ENCODE results near the gene SYNPO. TPM values are rescaled to one million over a fixed set of nuclear protein-coding genes. Genes with fewer than 3 reads are reported as not detected.

Gene SYNPO
- total RNA-seq, 1 donor from 2014 or later, result 195 TPM

DNA sequence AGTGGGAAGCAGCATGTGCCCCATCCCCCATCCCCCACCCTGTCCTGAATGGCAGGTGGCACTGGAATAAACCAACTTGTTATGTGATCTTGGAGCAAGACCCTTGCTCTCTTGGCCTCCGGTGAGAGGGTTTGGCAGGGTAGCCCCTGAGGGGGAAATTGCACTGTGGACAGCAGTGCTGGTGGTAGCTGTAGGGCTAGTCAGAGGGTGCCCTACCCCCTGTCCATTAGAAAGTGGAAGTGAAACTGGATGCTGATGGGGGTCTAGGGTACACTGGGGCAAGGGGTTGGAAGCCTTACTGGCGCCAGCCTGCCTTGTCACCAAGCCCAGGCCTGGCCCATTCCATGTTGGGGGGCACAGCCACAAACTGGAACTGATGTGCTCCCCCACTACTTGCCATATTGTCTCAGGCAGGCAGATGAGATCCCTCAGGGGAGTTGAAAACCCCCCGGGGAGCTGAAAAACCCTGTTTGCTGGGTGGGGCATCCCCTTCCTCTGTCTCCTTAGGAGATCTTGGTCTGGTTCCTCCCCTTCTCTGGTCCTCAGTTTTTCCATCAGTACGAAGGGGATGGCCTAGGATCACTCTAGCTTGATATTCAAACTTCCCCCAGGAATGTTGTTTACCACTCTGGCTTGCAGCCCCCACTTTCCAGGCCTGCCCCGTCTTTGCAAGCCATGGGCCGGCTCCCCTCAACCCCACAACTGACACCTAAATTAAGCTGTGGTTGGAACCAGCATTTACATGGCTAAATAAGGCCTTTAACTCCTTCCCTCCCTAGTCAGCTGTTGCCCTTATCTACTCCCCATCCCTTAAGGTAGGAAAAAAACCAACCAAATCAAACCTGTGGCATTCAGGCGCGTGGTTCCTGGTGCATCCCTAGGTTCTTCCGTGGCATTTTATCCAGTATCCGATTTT is 14.4 kb upstream of the SYNPO start:
- peak overlapping the region; percentile 69 for H3K4me3 Mint-ChIP-seq (ENCODE audit: unreplicated experiment)
- H3K4me1 Mint-ChIP-seq (ENCODE audit: low read depth), result peaks cover 85% of the 10 kb centered on the region
- TF ChIP-seq, protein P1, sequence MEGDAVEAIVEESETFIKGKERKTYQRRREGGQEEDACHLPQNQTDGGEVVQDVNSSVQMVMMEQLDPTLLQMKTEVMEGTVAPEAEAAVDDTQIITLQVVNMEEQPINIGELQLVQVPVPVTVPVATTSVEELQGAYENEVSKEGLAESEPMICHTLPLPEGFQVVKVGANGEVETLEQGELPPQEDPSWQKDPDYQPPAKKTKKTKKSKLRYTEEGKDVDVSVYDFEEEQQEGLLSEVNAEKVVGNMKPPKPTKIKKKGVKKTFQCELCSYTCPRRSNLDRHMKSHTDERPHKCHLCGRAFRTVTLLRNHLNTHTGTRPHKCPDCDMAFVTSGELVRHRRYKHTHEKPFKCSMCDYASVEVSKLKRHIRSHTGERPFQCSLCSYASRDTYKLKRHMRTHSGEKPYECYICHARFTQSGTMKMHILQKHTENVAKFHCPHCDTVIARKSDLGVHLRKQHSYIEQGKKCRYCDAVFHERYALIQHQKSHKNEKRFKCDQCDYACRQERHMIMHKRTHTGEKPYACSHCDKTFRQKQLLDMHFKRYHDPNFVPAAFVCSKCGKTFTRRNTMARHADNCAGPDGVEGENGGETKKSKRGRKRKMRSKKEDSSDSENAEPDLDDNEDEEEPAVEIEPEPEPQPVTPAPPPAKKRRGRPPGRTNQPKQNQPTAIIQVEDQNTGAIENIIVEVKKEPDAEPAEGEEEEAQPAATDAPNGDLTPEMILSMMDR (IDR thresholded peaks at IDR 0.05), result no peak
- no peak for DNase-seq (ENCODE audit: low spot score)
- H3K27me3 Mint-ChIP-seq (ENCODE audit: low read depth), result no peaks in the 10 kb centered on the region
- peaks cover 10% of the 10 kb centered on the region for H3K36me3 Mint-ChIP-seq (ENCODE audit: low read depth)
- no peaks in the 10 kb centered on the region for H3K9me3 Mint-ChIP-seq (ENCODE audit: low read depth)
- no peak overlapping the region for H3K27ac Mint-ChIP-seq (ENCODE audit: unreplicated experiment)

DNA sequence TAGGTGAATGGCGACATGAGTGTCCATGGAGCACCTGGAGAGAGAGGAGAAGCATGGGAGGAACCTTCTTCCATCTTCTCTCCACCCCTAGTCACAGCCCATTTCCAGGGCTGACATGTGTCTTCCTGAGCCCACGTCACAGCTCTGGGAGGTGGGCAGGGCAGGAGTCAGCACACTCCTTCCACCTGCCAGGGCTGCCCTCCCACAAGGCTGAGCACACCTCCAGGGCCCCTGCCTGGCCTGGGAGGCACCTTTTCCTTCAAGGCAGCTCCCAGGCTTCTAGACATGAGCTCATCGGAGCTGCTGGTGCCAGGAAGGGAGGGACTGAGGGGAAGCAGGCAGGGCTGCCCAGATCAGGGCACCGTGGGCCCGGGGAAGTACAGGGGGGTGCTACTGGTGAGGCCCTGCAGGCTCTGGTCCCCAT is 13.6 kb upstream of the SYNPO start:
- no peak for DNase-seq (ENCODE audit: low spot score)
- Mint-ChIP-seq H3K27me3 (ENCODE audit: low read depth) (no peaks in the 10 kb centered on the region), H3K9me3 (ENCODE audit: low read depth) (no peaks in the 10 kb centered on the region), H3K27ac (ENCODE audit: unreplicated experiment) (peak overlapping the region; percentile 49), H3K4me1 (ENCODE audit: low read depth) (peaks cover 88% of the 10 kb centered on the region), H3K4me3 (ENCODE audit: unreplicated experiment) (peak overlapping the region; percentile 69), H3K36me3 (ENCODE audit: low read depth) (peaks cover 11% of the 10 kb centered on the region)
- TF ChIP-seq, protein P1 (IDR thresholded peaks at IDR 0.05), result no peak

DNA sequence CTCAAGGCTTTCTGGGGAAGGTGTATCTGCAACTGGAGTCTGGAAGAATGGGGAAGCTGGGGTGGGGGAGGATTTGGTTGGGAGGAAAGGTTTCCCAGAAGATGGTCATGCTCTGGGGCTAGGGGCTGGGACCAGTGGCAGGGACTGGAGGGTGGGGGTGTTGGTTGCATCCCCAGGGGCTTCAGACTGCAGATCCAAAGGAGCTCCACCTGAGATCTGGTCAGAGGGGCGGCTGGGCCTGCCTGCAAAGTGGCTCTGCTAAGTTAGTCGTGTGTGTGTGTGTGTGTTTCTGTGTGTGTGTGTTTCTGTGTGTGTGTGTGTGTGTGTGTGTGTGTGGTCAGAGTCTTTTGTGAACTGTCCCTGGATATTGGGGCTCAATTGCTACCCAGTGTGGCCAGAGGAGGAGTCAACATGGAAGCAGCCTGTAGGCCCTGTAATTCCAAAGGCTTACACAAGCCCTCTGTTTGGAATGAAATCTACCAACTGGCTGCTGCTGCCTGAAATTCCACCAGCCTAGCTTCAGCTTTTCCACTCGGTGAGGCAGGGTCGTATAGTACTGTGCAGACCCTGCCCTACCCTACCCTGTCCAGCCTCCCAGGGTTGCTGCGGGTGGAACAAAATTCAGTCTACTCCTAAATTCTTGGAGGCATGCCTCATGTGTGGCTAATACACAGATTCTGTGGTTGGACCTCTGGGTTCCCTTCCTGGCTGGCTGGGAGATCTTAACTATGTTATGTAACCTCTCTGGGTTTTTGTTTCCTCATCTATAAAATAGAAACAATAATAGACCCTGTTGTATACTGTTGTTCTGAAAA is 12.5 kb upstream of the SYNPO start:
- TF ChIP-seq, protein P1 (IDR thresholded peaks at IDR 0.05), result no peak
- no peak for DNase-seq (ENCODE audit: low spot score)
- Mint-ChIP-seq H3K9me3 (ENCODE audit: low read depth) (no peaks in the 10 kb centered on the region), H3K27me3 (ENCODE audit: low read depth) (no peaks in the 10 kb centered on the region), H3K4me1 (ENCODE audit: low read depth) (peaks cover 88% of the 10 kb centered on the region), H3K4me3 (ENCODE audit: unreplicated experiment) (peak overlapping the region; percentile 18), H3K27ac (ENCODE audit: unreplicated experiment) (peak overlapping the region; percentile 49), H3K36me3 (ENCODE audit: low read depth) (peaks cover 8% of the 10 kb centered on the region)

DNA sequence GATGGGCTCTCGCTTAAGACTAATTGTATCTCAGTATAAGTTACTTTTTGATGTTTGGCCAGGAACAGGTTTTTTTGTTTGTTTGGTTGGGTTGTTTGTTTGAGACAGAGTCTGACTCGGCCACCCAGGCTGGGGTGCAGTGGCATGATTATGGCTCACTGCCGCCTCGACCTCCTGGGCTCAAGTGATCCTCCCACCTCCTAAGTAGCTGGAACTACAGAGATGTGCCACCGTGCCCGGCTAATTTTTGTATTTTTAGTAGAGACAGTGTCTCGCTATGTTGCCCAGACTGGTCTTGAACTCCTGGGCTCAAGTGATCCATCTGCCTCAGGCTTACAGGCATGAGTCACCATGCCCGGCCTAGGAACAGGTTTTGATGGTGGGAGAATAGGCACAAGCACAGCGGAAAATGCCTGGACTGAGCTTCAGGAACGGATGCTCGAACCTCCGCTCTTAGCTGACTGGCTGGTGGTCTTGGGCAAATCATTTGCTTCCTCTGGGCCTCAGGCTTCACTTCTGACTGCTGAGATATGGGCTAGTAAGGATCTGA is 11.4 kb upstream of the SYNPO start:
- Mint-ChIP-seq H3K36me3 (ENCODE audit: low read depth) (peaks cover 5% of the 10 kb centered on the region), H3K4me1 (ENCODE audit: low read depth) (peaks cover 85% of the 10 kb centered on the region), H3K4me3 (ENCODE audit: unreplicated experiment) (no peak overlapping the region), H3K9me3 (ENCODE audit: low read depth) (no peaks in the 10 kb centered on the region), H3K27ac (ENCODE audit: unreplicated experiment) (peak overlapping the region; percentile 69), H3K27me3 (ENCODE audit: low read depth) (no peaks in the 10 kb centered on the region)
- no peak for DNase-seq (ENCODE audit: low spot score)
- TF ChIP-seq, protein P1 (IDR thresholded peaks at IDR 0.05), result no peak

DNA sequence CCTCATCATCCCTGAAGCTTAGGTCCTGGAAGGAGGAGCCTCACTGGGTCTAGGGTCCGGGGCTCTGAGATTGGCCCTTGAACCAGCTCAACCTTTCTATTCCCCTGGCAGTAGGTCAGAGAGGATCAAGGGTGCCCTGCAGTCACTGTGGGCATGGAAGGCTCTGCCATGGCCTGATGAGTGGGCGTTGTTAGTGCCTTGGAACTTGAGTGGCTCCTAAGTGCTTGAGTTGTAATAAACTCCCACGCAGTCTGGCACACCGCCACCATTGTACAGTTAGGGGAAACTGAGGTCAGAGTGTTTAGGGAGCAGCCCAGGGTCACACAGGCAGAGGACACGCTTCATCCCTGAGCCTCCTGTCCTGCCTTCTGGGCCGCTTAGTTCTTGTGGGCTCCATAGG is 10.4 kb upstream of the SYNPO start:
- TF ChIP-seq, protein P1 (IDR thresholded peaks at IDR 0.05), result no peak
- Mint-ChIP-seq H3K27me3 (ENCODE audit: low read depth) (no peaks in the 10 kb centered on the region), H3K27ac (ENCODE audit: unreplicated experiment) (no peak overlapping the region), H3K36me3 (ENCODE audit: low read depth) (peaks cover 6% of the 10 kb centered on the region), H3K4me3 (ENCODE audit: unreplicated experiment) (no peak overlapping the region), H3K9me3 (ENCODE audit: low read depth) (no peaks in the 10 kb centered on the region), H3K4me1 (ENCODE audit: low read depth) (peaks cover 85% of the 10 kb centered on the region)
- no peak for DNase-seq (ENCODE audit: low spot score)
